ENCODE results near the gene GGA1. TPM values are rescaled to one million over a fixed set of nuclear protein-coding genes. Genes with fewer than 3 reads are reported as not detected.

GGA1 gene
- total RNA-seq, 4 donors from 2014 or later = 16.7 to 78.0 (median 35.3) TPM

DNA sequence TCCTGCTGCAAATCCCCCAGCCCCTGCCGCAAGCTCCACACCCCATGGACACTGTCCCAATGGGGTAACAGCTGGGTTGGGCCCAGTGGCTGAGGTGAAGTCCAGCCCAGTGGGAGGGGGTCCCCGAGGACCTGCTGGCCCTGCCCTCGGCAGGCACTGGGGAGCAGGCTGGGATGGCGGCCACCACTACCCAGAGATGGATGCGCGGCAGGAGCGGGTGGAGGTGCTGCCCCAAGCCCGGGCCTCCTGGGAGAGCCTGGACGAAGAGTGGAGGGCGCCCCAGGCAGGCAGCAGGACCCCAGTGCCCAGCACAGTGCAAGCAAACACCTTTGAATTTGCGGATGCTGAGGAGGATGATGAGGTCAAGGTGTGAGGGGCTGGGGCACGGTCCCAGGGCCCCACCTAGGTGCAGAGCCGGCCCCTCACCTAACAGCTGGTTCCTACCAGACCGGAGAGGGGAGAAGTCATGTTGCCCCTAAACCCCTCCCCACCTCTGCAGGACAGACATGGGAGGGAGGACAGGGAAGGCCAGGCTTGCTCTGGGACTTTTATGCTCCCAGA, 40.1 kb upstream of the GGA1 start:
- TF ChIP-seq POLR2A (IDR thresholded peaks at IDR 0.05) = no peak
- DNase-seq = no peak
- H3K9me3 ChIP-seq = no peaks in the 10 kb centered on the region
- intact Hi-C loops (cut with DNase I; ENCODE audit: low total_unique reads) = no loop called here
- H3K4me1 ChIP-seq = peaks cover 17 to 24% of the 10 kb centered on the region in 2 donors
- peak overlapping the region in 1 of 2 donors; percentile 48 for H3K27ac ChIP-seq
- H3K4me3 ChIP-seq = no peak overlapping the region
- H3K36me3 ChIP-seq = no peaks in the 10 kb centered on the region
- H3K27me3 ChIP-seq = no peaks in the 10 kb centered on the region

GRCh38 chr22:37569009-37569920, 39.4 kb upstream of the GGA1 start:
- H3K36me3 ChIP-seq = no peaks in the 10 kb centered on the region
- intact Hi-C loops (cut with DNase I; ENCODE audit: low total_unique reads) = no loop called here
- DNase-seq = no peak
- peak overlapping the region; percentile 22 to 48 for H3K27ac ChIP-seq
- H3K27me3 ChIP-seq = no peaks in the 10 kb centered on the region
- no peak overlapping the region for H3K4me3 ChIP-seq
- TF ChIP-seq POLR2A (IDR thresholded peaks at IDR 0.05) = no peak
- TF ChIP-seq, protein P1, sequence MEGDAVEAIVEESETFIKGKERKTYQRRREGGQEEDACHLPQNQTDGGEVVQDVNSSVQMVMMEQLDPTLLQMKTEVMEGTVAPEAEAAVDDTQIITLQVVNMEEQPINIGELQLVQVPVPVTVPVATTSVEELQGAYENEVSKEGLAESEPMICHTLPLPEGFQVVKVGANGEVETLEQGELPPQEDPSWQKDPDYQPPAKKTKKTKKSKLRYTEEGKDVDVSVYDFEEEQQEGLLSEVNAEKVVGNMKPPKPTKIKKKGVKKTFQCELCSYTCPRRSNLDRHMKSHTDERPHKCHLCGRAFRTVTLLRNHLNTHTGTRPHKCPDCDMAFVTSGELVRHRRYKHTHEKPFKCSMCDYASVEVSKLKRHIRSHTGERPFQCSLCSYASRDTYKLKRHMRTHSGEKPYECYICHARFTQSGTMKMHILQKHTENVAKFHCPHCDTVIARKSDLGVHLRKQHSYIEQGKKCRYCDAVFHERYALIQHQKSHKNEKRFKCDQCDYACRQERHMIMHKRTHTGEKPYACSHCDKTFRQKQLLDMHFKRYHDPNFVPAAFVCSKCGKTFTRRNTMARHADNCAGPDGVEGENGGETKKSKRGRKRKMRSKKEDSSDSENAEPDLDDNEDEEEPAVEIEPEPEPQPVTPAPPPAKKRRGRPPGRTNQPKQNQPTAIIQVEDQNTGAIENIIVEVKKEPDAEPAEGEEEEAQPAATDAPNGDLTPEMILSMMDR (IDR thresholded peaks at IDR 0.05) = no peak
- H3K9me3 ChIP-seq = no peaks in the 10 kb centered on the region
- peaks cover 10 to 16% of the 10 kb centered on the region in 2 donors for H3K4me1 ChIP-seq

GRCh38 chr22:37569921-37570660, 38.5 kb upstream of the GGA1 start:
- Histone ChIP-seq H3K4me1 (peaks cover 8 to 13% of the 10 kb centered on the region in 2 donors), H3K9me3 (no peaks in the 10 kb centered on the region), H3K27ac (peak overlapping the region; percentile 22 to 48), H3K36me3 (no peaks in the 10 kb centered on the region), H3K27me3 (no peaks in the 10 kb centered on the region), H3K4me3 (no peak overlapping the region)
- intact Hi-C loops (cut with DNase I; ENCODE audit: low total_unique reads) = no loop called here
- TF ChIP-seq POLR2A (IDR thresholded peaks at IDR 0.05) = no peak
- TF ChIP-seq, protein P1 (IDR thresholded peaks at IDR 0.05) = no peak
- no peak for DNase-seq

GRCh38 chr22:37570661-37570976, 38.0 kb upstream of the GGA1 start:
- no peaks in the 10 kb centered on the region for H3K36me3 ChIP-seq
- H3K4me1 ChIP-seq = peaks cover 8 to 13% of the 10 kb centered on the region in 2 donors

GRCh38 chr22:37571258-37571991, 37.2 kb upstream of the GGA1 start:
- TF ChIP-seq, protein P1 (IDR thresholded peaks at IDR 0.05) = no peak
- TF ChIP-seq POLR2A (IDR thresholded peaks at IDR 0.05) = no peak
- Histone ChIP-seq H3K36me3 (no peaks in the 10 kb centered on the region), H3K27ac (no peak overlapping the region), H3K4me1 (peaks cover 5 to 7% of the 10 kb centered on the region in 2 donors), H3K4me3 (no peak overlapping the region), H3K27me3 (no peaks in the 10 kb centered on the region), H3K9me3 (no peaks in the 10 kb centered on the region)
- no peak for DNase-seq
- intact Hi-C loops (cut with DNase I; ENCODE audit: low total_unique reads) = no loop called here

More at GRCh38 chr22:37570661-37570976, 38.0 kb upstream of the GGA1 start:
- DNase-seq = no peak
- no peaks in the 10 kb centered on the region for H3K9me3 ChIP-seq
- intact Hi-C loops (cut with DNase I; ENCODE audit: low total_unique reads) = no loop called here
- H3K27me3 ChIP-seq = no peaks in the 10 kb centered on the region
- no peak for TF ChIP-seq POLR2A (IDR thresholded peaks at IDR 0.05)
- TF ChIP-seq, protein P1 (IDR thresholded peaks at IDR 0.05) = no peak
- H3K27ac ChIP-seq = no peak overlapping the region
- H3K4me3 ChIP-seq = no peak overlapping the region
